OCI-LY1 (cell line): ENCODE data around the gene MYOF.
A peak's percentile ranks its signal among the peaks of the same experiment; 100 is the strongest.

Experiments used
- H2AFZ ChIP-seq: fragments of 200-600 bp; sonication (generic), shearing (Covaris generic); 2 replicates; pipeline ENCODE4 v1.6.0; 2014; ENCODE audit warnings: antibody characterized with exemption, mild to moderate bottlenecking, low read length
- H3F3A ChIP-seq: fragments of 200-600 bp; sonication (generic), shearing (Covaris generic); 2 replicates; pipeline ENCODE4 v1.6.0; 2014; ENCODE audit warnings: mild to moderate bottlenecking, antibody characterized with exemption, low read length, moderate library complexity; ENCODE audit not compliant: insufficient read depth
- H3K27ac ChIP-seq: fragments of 200-600 bp; sonication (generic); 2 replicates; pipeline ENCODE4 v1.5.1; 2014; ENCODE audit warnings: low read length, mixed run types, mild to moderate bottlenecking, low read depth; ENCODE audit not compliant: poor library complexity, severe bottlenecking
- H3K27me3 ChIP-seq: fragments of 200-600 bp; sonication (generic); 2 replicates; pipeline ENCODE4 v1.6.0; 2014; ENCODE audit warnings: antibody characterized with exemption, mild to moderate bottlenecking, low read length, moderate library complexity; ENCODE audit not compliant: insufficient read depth
- H3K36me3 ChIP-seq: fragments of 200-600 bp; sonication (generic); 2 replicates; pipeline ENCODE4 v1.6.1; 2014; ENCODE audit warnings: mild to moderate bottlenecking, antibody characterized with exemption, low read length, moderate library complexity, mixed read lengths; ENCODE audit not compliant: insufficient read depth
- H3K4me1 ChIP-seq: fragments of 200-600 bp; sonication (generic); 2 replicates; pipeline ENCODE4 v1.5.1; 2014; ENCODE audit warnings: mild to moderate bottlenecking, low read length, moderate library complexity; ENCODE audit not compliant: insufficient read depth, severe bottlenecking
- H3K4me2 ChIP-seq: fragments of 200-600 bp; sonication (generic), shearing (Covaris generic); 2 replicates; pipeline ENCODE4 v1.6.1; 2014; ENCODE audit warnings: low read length
- H3K4me3 ChIP-seq: fragments of 200-600 bp; sonication (generic); 2 replicates; pipeline ENCODE4 v1.5.1; 2014; ENCODE audit warnings: low read length, low read depth, mild to moderate bottlenecking, mixed read lengths; ENCODE audit not compliant: poor library complexity, severe bottlenecking
- H3K79me2 ChIP-seq: fragments of 200-600 bp; shearing (Covaris generic); 2 replicates; pipeline ENCODE4 v1.6.1; 2016; ENCODE audit warnings: mixed run types, low read length, mixed read lengths; ENCODE audit not compliant: insufficient read depth
- H3K9ac ChIP-seq: fragments of 200-600 bp; sonication (generic), shearing (Covaris generic); 2 replicates; pipeline ENCODE4 v1.6.1; 2014; ENCODE audit warnings: mild to moderate bottlenecking, low read length, mixed read lengths
- H3K9me2 ChIP-seq: fragments of 200-600 bp; sonication (generic), shearing (Covaris generic); 2 replicates; pipeline ENCODE4 v1.6.1; 2014; ENCODE audit warnings: low read depth, mild to moderate bottlenecking, low read length, mixed read lengths
- H3K9me3 ChIP-seq: fragments of 200-600 bp; shearing (Covaris generic); 2 replicates; pipeline ENCODE4 v1.6.1; 2014; ENCODE audit warnings: low read length, mixed read lengths
- H4K20me1 ChIP-seq: fragments of 200-600 bp; sonication (generic), shearing (Covaris generic); 2 replicates; pipeline ENCODE4 v1.6.0; 2016; ENCODE audit warnings: mild to moderate bottlenecking, low read length; ENCODE audit not compliant: insufficient read depth
- EZH2 ChIP-seq: fragments of 200-600 bp; sonication (generic), shearing (Covaris generic); IDR thresholded peaks from 2 replicates; pipeline ENCODE4 v1.8.0; 2017; ENCODE audit warnings: borderline replicate concordance, mixed run types, mild to moderate bottlenecking, antibody characterized with exemption, low read length, moderate library complexity, mixed read lengths
- TF ChIP-seq, protein P1 (sequence below): fragments of 200-600 bp; sonication (generic), shearing (Covaris generic); IDR thresholded peaks from 2 replicates; pipeline ENCODE4 v1.5.1; 2017; ENCODE audit warnings: mild to moderate bottlenecking, antibody characterized with exemption, low read length, moderate library complexity, mixed read lengths

Gene MYOF

DNA sequence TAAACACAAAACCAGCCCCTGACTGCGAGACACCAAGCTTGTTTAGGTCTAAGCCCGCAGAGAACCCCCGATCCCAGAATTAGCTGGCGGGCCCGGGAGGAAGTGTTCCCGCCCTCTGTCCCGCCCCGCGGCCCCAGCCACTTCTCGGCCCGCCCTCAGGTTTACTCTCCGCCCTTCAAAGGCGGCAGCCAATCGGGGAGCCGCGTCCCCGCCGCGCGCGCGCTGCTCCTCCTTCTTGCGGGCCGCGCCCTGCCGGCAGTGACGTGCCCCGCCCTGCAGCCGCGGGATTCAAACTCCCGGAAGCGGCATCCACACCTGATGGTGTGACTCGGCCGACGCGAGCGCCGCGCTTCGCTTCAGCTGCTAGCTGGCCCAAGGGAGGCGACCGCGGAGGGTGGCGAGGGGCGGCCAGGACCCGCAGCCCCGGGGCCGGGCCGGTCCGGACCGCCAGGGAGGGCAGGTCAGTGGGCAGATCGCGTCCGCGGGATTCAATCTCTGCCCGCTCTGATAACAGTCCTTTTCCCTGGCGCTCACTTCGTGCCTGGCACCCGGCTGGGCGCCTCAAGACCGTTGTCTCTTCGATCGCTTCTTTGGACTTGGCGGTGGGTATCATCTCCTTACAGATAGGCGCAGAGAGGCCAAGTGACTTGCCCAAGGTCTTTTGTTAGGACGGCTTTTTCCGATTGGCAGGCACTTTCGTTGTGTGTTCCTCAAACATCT is 14.3 kb upstream of the MYOF start, which contains the start of gene CEP55:
Gene CEP55, plus strand, starts transcription at position 291 of the 720 bp plus-strand sequence. CDS start 3,440 bp downstream, outside the sequence.
- H3K27ac ChIP-seq, result peak within 1 kb of the TSS; percentile 77
- TF ChIP-seq, protein P1, sequence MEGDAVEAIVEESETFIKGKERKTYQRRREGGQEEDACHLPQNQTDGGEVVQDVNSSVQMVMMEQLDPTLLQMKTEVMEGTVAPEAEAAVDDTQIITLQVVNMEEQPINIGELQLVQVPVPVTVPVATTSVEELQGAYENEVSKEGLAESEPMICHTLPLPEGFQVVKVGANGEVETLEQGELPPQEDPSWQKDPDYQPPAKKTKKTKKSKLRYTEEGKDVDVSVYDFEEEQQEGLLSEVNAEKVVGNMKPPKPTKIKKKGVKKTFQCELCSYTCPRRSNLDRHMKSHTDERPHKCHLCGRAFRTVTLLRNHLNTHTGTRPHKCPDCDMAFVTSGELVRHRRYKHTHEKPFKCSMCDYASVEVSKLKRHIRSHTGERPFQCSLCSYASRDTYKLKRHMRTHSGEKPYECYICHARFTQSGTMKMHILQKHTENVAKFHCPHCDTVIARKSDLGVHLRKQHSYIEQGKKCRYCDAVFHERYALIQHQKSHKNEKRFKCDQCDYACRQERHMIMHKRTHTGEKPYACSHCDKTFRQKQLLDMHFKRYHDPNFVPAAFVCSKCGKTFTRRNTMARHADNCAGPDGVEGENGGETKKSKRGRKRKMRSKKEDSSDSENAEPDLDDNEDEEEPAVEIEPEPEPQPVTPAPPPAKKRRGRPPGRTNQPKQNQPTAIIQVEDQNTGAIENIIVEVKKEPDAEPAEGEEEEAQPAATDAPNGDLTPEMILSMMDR, result no peak
- TF ChIP-seq EZH2, result no peak
- H3K4me2 ChIP-seq, result peak within 1 kb of the TSS; percentile 81
- no peaks in the 10 kb centered on the region for H3K27me3 ChIP-seq
- H4K20me1 ChIP-seq, result no peaks in the 10 kb centered on the region
- no peaks in the 10 kb centered on the region for H3K9me2 ChIP-seq
- H3F3A ChIP-seq, result no peaks in the 10 kb centered on the region
- H3K4me1 ChIP-seq, result peaks cover 17% of the 10 kb centered on the region
- peak within 1 kb of the TSS; percentile 63 for H2AFZ ChIP-seq
- peaks cover 11% of the 10 kb centered on the region; the same call in 1 of the 2 replicates for H3K36me3 ChIP-seq
- peak within 1 kb of the TSS; percentile 65 for H3K9ac ChIP-seq
- peaks cover 9% of the 10 kb centered on the region; the same call in 1 of the 2 replicates for H3K79me2 ChIP-seq
- H3K4me3 ChIP-seq, result peak within 1 kb of the TSS; percentile 93
- H3K9me3 ChIP-seq, result no peaks in the 10 kb centered on the region

DNA sequence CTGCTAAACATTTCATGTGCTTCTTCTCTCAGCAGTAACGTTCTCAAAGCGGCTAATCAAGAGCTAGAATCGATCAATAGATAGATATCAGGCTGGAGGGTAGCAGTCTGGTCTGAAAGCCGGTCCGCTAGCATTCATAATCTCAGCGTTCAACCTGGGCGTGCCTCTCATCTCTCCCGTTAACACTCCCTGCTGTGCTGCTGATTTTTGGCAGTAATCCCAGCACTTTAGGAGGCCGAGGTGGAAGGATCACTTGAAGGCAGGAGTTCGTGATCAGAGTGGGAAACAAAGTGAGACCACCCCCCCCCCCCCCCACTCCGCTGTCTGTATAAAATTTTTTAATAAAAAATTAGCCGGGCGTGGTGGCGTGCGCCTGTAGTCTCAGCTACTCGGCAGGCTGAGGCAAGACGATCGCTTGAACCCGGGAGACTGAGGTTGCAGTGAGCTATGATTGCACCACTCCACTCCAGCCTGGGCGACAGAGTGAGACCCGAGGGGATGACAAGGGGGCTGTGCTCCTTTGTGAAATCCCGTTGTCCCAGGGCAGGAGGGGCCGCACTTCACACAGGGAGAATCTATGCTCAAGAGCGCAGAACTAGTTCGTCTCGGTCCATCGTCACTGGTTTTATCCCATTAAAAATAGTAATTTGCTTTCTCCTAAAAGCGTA is 13.7 kb upstream of the MYOF start:
- H3K9me3 ChIP-seq, result no peaks in the 10 kb centered on the region
- H3F3A ChIP-seq, result no peaks in the 10 kb centered on the region
- H3K9ac ChIP-seq, result peak overlapping the region; percentile 62
- TF ChIP-seq, protein P1, result no peak
- no peak for TF ChIP-seq EZH2
- H3K79me2 ChIP-seq, result peaks cover 9% of the 10 kb centered on the region; the same call in 1 of the 2 replicates
- peaks cover 17% of the 10 kb centered on the region for H3K4me1 ChIP-seq
- peak overlapping the region; percentile 93 for H3K4me3 ChIP-seq
- H3K9me2 ChIP-seq, result no peaks in the 10 kb centered on the region
- H4K20me1 ChIP-seq, result no peaks in the 10 kb centered on the region
- H3K4me2 ChIP-seq, result peak overlapping the region; percentile 75
- no peak overlapping the region for H3K27ac ChIP-seq
- H2AFZ ChIP-seq, result peak overlapping the region; percentile 63
- no peaks in the 10 kb centered on the region for H3K27me3 ChIP-seq
- H3K36me3 ChIP-seq, result peaks cover 11% of the 10 kb centered on the region; the same call in 1 of the 2 replicates

DNA sequence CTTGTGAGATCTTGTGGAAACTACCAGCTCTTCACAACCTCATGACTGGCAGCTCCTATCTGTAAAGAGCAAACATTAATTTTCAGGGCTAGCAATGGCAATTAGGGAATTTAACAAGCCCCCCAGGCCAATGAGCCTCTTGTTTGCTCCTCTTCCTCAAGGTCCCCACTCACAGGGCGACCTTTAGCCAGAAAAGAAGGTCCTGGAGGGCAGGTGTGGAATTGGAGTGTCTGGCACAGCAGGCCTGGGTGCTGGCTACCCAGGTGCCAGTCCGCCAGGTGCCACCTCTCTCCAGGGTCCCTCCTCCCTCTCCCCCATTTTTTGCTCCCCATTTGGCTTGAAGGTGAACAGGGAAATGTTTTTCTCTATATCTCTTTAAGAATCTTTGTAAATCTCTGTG is 12.4 kb upstream of the MYOF start:
- H3K4me1 ChIP-seq, result peaks cover 17% of the 10 kb centered on the region
- no peaks in the 10 kb centered on the region for H3K27me3 ChIP-seq
- H3K9me3 ChIP-seq, result no peaks in the 10 kb centered on the region
- H3F3A ChIP-seq, result no peaks in the 10 kb centered on the region
- no peak overlapping the region for H3K27ac ChIP-seq
- H3K4me3 ChIP-seq, result no peak overlapping the region
- H3K79me2 ChIP-seq, result peaks cover 9% of the 10 kb centered on the region; the same call in 1 of the 2 replicates
- no peaks in the 10 kb centered on the region for H3K9me2 ChIP-seq
- no peak overlapping the region for H2AFZ ChIP-seq
- no peaks in the 10 kb centered on the region for H4K20me1 ChIP-seq
- H3K36me3 ChIP-seq, result no peaks in the 10 kb centered on the region
- H3K4me2 ChIP-seq, result no peak overlapping the region
- H3K9ac ChIP-seq, result no peak overlapping the region
- TF ChIP-seq EZH2, result no peak
- TF ChIP-seq, protein P1, result no peak
